Fibroblast of skin of left quadriceps (primary cell): ENCODE measurements around the gene XCL1.
"Not testable (repeated sequence)": the region's sequence is repeated elsewhere in the genome, so short reads cannot be mapped to it uniquely, and the experiment has no call there.

Source experiments
- DNase-seq, 2 experiments: peaks; one replicate each; pipeline ENCODE4 v3.0.0-alpha.2; 2013; ENCODE audit warnings: low read depth in 2 of 2

Gene XCL1

DNA sequence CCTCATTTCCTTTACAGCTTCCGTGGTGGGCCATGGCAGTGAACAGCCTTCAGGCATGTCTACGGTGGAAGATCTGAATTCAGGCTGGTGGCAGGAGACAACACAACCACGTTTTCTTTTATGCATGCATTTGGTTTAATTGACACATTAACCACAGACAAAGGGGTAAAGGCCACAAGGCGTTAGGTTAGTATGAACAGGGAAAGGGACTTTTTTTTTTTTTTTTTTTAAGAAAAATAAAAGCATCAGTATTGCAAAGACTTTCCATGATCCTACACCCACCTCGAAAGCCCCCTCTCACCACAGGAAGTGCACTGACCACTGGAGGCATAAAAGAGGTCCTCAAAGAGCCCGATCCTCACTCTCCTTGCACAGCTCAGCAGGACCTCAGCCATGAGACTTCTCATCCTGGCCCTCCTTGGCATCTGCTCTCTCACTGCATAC, at the start of gene XCL1:
XCL1 (plus strand) TSS at position 361 of the 444 bp plus-strand sequence; CDS start at position 394, 33 bp downstream.
- not testable (repeated sequence) for DNase-seq

DNA sequence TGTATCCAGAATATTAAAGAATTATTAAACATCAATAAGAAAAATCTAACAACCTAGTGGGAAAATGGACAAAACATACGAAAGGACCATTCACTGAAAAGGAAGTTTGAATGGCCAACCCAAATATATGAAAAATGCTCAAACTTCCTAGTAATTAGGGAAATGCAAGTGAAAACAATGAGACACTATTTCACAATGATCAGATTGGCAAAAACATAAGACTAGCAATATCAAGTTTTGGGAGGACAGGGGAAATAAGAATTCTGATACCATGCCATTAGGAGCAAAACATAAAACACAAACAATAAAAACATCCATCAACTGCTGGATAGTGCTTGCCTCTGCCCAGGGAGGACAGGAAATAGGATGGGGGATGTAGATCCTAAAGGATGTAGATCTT, 46.9 kb upstream of the XCL1 start:
- no peak for DNase-seq

DNA sequence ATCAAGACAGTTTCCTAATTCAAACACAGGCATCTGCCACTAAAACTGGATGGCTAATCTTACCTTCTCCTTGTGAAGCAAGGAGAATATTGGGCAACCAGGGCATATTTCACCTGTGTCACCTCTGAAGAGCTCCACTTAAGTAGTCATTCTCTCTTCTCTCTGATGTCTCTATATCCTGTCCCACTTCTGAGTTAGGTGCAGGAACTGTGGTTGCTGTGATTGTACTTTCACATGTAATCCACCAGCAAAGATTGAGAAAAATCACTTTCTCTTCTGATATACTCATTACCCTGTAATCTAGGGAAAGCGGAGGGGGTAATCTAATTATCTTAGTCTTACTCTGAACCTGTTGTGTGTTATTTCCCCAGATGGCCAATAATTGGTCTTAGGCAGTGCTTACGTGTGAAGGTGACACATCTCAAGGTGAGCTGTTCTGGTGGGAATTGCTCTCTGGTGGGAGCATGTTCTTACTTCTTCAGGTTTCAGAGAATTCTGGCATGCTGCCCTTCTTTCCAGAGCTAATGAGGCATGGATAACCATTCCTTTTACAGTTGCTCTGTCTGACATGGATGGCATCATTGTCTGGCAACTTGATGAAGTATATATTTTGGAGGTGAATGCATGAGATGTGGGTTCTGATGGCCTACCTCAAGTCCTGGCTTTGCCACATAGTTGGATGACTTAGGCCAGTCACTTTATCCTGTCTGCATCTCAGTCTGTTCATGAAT, 44.6 kb upstream of the XCL1 start:
- DNase-seq, result no peak

- DNase-seq, result no peak
Observed at GRCh38 chr1:168535536-168535935, 40.9 kb upstream of the XCL1 start.

GRCh38 chr1:168540798-168541197, 35.6 kb upstream of the XCL1 start:
- not testable (repeated sequence) for DNase-seq

GRCh38 chr1:168542978-168543377, 33.4 kb upstream of the XCL1 start:
- not testable (repeated sequence) for DNase-seq

DNA sequence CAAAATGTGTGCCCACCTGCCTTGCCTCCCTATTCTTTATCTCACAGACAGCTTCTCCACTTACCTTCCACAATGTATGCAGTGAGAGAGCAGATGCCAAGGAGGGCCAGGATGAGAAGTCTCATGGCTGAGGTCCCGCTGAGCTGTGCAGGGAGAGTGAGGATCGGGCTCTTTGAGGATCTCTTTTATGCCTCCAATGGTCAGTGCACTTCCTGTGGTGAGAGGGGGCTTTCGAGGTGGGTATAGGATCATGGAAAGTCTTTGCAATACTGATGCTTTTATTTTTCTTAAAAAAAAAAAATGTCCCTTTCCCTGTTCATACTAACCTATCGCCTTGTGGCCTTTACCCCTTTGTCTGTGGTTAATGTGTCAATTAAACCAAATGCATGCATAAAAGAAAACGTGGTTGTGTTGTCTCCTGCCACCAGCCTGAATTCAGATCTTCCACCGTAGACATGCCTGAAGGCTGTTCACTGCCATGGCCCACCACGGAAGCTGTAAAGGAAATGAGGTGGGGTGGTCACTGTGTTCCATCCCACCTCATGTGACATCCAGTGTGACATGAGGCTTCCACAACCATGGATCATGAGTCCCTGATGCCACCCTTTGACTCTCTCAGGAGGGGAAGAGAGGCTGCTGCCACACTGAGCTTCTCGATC, 32.4 kb upstream of the XCL1 start, which contains the start of gene XCL2:
XCL2 (minus strand) TSS at position 158 of the 659 bp plus-strand sequence; CDS start at position 125, 33 bp downstream.
- DNase-seq, result not testable (repeated sequence)

DNA sequence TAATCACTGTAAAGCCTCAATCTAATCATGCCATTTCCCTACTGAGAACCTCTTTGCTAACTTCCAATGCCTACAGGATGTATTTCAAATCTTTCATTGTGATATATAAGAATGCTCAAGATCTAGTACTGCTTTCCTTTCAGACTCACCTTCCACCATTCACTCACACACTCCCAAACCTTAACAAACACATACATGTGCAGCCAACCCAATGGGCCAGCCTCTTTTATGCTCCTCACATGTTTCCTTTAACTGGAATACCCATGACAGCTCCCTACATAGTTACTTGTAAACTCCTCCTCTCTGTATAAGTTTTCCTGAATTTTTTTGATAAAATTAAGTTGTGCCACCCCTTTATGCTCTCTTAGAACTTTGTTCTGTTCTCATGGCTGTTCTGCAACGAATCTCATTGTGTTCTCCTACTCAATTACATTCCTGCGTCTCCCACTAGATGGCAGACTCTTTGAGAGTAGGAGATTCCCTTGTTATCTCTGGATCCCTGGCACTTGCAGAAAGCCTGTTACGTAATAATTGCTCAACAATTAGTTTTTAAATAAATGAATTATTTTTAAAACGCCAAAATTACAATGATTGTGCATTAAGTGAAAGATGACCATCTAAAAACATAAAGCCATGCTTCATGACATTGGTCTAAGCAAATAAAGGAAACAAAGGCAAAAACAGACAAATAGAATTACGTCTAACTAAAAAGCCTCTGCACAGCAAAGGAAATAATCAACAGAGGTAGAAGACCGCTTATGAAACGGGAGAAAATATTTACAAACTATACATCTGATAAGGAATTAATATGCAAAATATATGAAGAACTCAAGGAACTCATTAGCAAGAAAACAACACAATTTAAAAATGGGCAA, 30.5 kb upstream of the XCL1 start:
- not testable (repeated sequence) for DNase-seq

GRCh38 chr1:168546553-168546895, 29.9 kb upstream of the XCL1 start:
- DNase-seq, result not testable (repeated sequence)

- DNase-seq, result no peak
Observed at GRCh38 chr1:168550971-168551370, 25.4 kb upstream of the XCL1 start.

- no peak for DNase-seq
Observed at GRCh38 chr1:168551688-168552087, 24.7 kb upstream of the XCL1 start.

GRCh38 chr1:168552961-168553360, 23.4 kb upstream of the XCL1 start:
- DNase-seq, result no peak

DNA sequence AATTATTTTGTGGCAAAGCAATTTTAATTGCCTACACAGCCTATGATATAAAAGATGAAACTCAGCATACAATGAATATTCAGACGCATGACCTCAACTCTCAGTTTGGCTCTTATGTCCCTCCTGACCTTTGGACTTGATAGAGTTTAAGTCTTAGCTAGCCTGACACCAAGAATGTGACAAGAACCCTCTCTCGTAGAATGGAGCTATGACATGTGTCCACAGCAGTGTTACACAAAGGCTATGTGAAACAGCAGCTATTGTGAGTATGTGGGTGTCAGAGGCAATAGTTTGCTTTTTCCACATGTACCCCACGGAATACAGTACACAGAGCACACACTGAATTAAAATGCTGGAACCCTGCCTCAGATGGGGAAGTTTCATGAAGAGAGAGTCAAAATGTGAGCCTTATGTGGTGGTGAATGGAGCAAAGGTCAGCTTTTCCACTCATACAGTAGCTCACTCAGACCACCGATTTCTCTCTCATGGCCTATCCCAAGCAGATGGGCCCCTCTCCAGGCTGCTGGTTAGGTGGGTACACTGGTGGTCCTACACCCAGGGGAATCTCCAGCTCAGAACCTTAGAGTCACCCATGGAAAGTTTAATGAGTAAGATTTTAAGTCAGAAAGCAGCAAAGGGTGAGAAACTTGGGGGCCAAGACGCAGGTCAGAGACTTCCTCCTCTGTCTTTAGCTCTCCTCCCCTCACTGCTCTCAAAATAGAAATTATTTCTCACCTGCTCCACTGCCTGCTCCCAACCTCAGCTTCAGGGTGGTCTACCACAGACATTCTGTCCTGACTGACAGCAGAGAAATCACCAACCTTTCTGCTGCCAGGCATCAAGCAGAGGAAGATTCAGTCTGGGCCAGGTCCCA, 22.5 kb upstream of the XCL1 start:
- no peak for DNase-seq

DNA sequence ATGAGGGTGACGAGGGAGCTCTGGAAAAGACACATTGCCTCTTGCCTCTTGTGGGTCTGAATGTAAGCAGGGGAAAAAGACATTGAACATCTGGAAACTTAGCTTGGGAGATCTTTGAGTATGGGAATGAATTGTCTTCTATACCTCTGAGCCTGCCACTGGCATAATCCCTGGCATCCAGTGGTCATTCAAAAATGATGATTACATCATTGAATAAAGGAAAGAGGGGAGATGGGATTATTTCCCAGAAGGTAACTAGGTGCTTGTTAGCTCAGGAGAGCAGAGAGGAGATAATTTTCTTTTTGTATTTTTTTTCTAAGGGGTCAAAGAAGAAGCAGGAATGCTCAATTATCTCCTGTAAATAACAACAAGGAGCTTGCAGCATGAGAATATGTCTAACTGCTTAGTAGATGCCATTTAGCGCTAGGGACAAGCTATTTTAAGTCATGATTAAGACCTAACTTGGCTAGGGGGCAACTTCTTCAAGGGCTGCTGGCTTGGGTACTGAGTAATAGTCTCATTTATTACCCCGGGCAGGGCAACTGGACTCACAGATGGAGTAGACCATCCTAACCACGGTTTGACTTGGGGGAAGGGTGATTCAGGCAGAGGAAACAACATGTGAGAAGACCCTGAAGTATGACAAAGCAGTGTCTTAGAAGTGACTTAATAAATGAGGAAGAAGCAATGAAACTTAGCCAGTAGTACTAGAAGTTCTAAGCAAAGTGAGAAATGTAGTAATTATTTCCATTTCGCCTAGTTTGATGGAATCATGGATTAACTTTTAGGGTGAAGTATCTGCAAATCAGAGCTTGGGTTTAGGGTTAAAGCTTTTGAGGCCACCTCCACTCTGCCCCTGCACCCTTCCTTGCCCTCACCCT, 21.6 kb upstream of the XCL1 start:
- DNase-seq, result no peak

DNA sequence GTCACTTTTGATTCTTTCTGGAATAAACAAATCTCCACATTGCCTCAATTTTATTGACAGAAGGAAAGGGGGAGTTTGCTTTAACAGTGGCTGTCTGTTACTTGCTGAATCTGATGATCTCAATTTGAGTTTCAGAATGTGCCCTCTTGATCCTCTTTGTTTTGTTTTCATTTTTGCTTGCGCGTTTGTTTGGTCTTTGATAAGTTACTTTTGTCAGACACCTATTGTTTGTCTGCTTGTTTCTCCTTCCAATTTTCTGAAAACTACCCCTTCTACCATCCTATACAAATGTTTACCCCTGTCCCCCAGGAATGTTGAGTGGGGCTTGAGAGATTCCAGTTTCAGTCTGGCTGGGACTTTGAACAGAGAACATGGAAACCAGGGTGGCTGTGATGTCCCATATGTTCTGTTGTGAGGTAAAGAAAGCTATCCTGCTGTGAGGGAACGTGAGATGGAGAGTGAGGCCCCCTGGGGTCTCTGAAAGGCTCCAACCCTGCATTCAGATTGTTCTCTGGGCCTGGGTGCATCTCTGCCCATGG, 20.8 kb upstream of the XCL1 start:
- no peak for DNase-seq

DNA sequence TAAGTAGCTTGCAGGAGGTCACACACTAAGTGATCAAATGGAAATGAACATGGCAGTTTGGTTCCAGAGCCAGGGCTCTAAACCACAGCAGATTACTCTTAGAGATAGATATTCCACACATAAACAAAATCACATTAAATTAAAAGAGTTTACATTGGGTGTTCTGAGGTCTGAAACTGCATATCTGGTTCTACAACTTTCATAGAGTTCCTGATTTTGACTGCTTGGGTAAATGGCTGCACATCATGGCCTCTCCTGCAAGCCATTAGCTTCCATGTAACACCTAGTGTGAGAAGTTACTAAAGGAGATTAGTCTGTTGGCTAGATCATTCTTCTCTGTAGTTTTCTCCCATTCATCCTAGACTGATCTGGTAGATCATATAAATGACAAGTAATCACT, 19.8 kb upstream of the XCL1 start:
- no peak for DNase-seq

DNA sequence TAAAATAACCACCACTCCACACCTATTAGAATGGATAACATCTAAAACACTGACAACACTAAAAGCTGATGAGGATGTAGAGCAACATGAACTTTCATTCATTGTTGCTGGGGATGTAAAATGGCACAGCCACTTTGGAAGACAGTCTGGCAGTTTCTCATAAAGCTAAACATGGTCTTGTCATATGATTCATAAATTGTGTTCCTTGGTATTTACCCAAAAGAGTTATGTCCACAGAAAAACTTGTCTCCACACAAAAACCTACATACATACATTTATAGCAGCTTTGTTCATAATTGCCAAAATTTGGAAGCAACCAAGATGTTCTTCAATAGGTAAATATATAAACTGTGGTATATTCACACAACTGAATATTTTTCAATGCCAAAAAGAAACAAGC, 16.0 kb upstream of the XCL1 start:
- no peak for DNase-seq

DNA sequence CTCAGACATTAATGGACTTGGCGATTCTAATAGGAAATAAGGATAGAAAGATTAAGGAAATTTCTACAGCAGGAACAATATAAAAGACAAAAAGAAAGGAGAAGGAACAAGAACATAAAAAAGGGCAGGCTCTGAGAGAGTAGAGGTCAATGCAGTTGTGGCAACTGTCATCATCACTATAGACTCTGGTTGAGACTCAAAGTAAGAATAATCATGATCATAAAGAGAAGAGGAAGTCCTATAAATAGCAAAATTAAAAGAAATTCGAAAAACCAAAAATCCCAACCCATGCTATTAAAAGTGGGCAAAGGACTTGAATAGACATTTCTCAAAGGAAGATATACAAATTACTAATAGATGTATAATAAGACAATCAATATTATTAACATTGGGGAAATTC, 14.4 kb upstream of the XCL1 start:
- DNase-seq, result no peak

GRCh38 chr1:168565825-168566224, 10.6 kb upstream of the XCL1 start:
- no peak for DNase-seq

- DNase-seq, result no peak
Observed at GRCh38 chr1:168567007-168567406, 9.4 kb upstream of the XCL1 start.
